HPDE6-E6E7 (cell line): ENCODE results near the gene TEX30.
"Not testable (repeated sequence)": the region's sequence is repeated elsewhere in the genome, so short reads cannot be mapped to it uniquely, and the experiment has no call there.

Experiments
- DNase-seq: peaks from one replicate; pipeline ENCODE4 v3.0.0; 2011; ENCODE audit warnings: missing footprints; ENCODE audit errors: extremely low spot score

The TEX30 gene

GRCh38 chr13:102773441-102774213 is at the start of gene TEX30:
Gene TEX30, minus strand, starts transcription at chr13:102773786. Its CDS starts 3,760 bp downstream, at chr13:102770026.
- DNase-seq, result peak; percentile 78

GRCh38 chr13:102817907-102818306 is 44.3 kb upstream of the TEX30 start:
- no peak for DNase-seq

GRCh38 chr13:102817241-102817640 is 43.7 kb upstream of the TEX30 start:
- no peak for DNase-seq

- no peak for DNase-seq
Measured at GRCh38 chr13:102816708-102817107, 43.1 kb upstream of the TEX30 start.

- DNase-seq, result no peak
Measured at GRCh38 chr13:102815788-102816187, 42.2 kb upstream of the TEX30 start.

- DNase-seq, result no peak
Measured at GRCh38 chr13:102814793-102815192, 41.2 kb upstream of the TEX30 start.

GRCh38 chr13:102814025-102814607 is 40.5 kb upstream of the TEX30 start:
- no peak for DNase-seq

GRCh38 chr13:102812611-102813287 is 39.2 kb upstream of the TEX30 start:
- DNase-seq, result no peak

GRCh38 chr13:102807699-102808098 is 34.1 kb upstream of the TEX30 start:
- DNase-seq, result no peak

GRCh38 chr13:102805680-102806079 is 32.1 kb upstream of the TEX30 start:
- no peak for DNase-seq

- peak; percentile 74 for DNase-seq
Measured at GRCh38 chr13:102800145-102801041, 26.8 kb upstream of the TEX30 start.

- peak; percentile 16 for DNase-seq
Measured at GRCh38 chr13:102799426-102800144, 26.0 kb upstream of the TEX30 start.

GRCh38 chr13:102798581-102799425 is 25.2 kb upstream of the TEX30 start, which contains the start of the genes BIVM and POGLUT2:
Gene BIVM, plus strand, starts transcription at chr13:102799119. Its CDS starts 8,149 bp downstream, at chr13:102807268.
Gene POGLUT2, minus strand, starts transcription at chr13:102798976. Its CDS starts 306 bp downstream, at chr13:102798670.
- DNase-seq, result peak; percentile 99

- no peak for DNase-seq
Measured at GRCh38 chr13:102793611-102794355, 20.2 kb upstream of the TEX30 start.

GRCh38 chr13:102792396-102792795 is 18.8 kb upstream of the TEX30 start:
- DNase-seq, result no peak

- DNase-seq, result no peak
Measured at GRCh38 chr13:102788683-102789082, 15.1 kb upstream of the TEX30 start.

GRCh38 chr13:102784483-102784882 is 10.9 kb upstream of the TEX30 start:
- no peak for DNase-seq

GRCh38 chr13:102781591-102781990 is 8.0 kb upstream of the TEX30 start:
- no peak for DNase-seq

- not testable (repeated sequence) for DNase-seq
Measured at GRCh38 chr13:102780656-102781055, 7.1 kb upstream of the TEX30 start.
